PC-9 (cell line): Measurements from ENCODE around the gene METAP1. TPM values are rescaled to one million over a fixed set of nuclear protein-coding genes. Genes with fewer than 3 reads are reported as not detected.

Experiments used
- BruUV-seq: library from RNA; stranded (reverse); fragments of 400-500 nt; replicated peaks from 2 replicates; lab custom pipeline; 2021; lab: Mats Ljungman, UMichigan
- CTCF ChIA-PET: fragments of 300-600 bp; sonication (Branson Sonifier 250); formaldehyde crosslinking; loops from one replicate; lab custom pipeline; 2022; ENCODE audit warnings: antibody characterized with exemption; lab: Charles Lee
- POLR2A ChIA-PET: fragments of 300-600 bp; sonication (Branson Sonifier 250); formaldehyde crosslinking; loops from one replicate; lab custom pipeline; 2022; ENCODE audit warnings: antibody characterized with exemption; ENCODE audit not compliant: unreplicated experiment; lab: Charles Lee
- DNase-seq, 2 experiments: peaks; one replicate each; pipeline versions ENCODE4 v3.0.0 to v3.0.0-alpha.2; 2015 to 2022; ENCODE audit warnings: mixed read lengths in 1 of 2
- H2AFZ ChIP-seq: fragments of 200-600 bp; sonication (generic); 2 replicates; pipeline ENCODE4 v1.8.1; 2017; ENCODE audit warnings: antibody characterized with exemption
- H3F3A ChIP-seq: fragments of 200-600 bp; sonication (generic); 2 replicates; pipeline ENCODE4 v1.8.1; 2017; ENCODE audit warnings: antibody characterized with exemption, mild to moderate bottlenecking, low read depth; ENCODE audit not compliant: insufficient read depth
- H3K27ac ChIP-seq: fragments of 200-600 bp; sonication (generic); 2 replicates; pipeline ENCODE4 v1.6.1; 2016; ENCODE audit warnings: mixed run types
- H3K27me3 ChIP-seq: fragments of 200-600 bp; sonication (generic); 2 replicates; pipeline ENCODE4 v1.6.1; 2016; ENCODE audit warnings: low read depth, mixed run types; ENCODE audit not compliant: insufficient read depth
- H3K36me3 ChIP-seq: fragments of 200-600 bp; sonication (generic); 2 replicates; pipeline ENCODE4 v1.6.1; 2016; ENCODE audit warnings: low read depth, mixed run types
- H3K4me1 ChIP-seq: fragments of 200-600 bp; sonication (generic); replicated peaks from 2 replicates; pipeline ENCODE4 v1.6.1; 2016; ENCODE audit warnings: mixed run types; ENCODE audit not compliant: insufficient read depth
- H3K4me2 ChIP-seq: fragments of 200-600 bp; sonication (generic); 2 replicates; pipeline ENCODE4 v1.6.1; 2017; ENCODE audit warnings: mixed run types
- H3K4me3 ChIP-seq: fragments of 200-600 bp; sonication (generic); 2 replicates; pipeline ENCODE4 v1.6.1; 2016; ENCODE audit warnings: mixed run types
- H3K79me2 ChIP-seq: fragments of 200-600 bp; sonication (generic); 2 replicates; pipeline ENCODE4 v1.6.1; 2017; ENCODE audit warnings: low read depth, mixed run types
- H3K9me2 ChIP-seq: fragments of 200-600 bp; sonication (generic); 2 replicates; pipeline ENCODE4 v1.8.1; 2017; ENCODE audit warnings: mild to moderate bottlenecking; ENCODE audit not compliant: insufficient read depth
- H3K9me3 ChIP-seq: fragments of 200-600 bp; sonication (generic); 2 replicates; pipeline ENCODE4 v1.8.1; 2016; ENCODE audit warnings: low read depth; ENCODE audit not compliant: insufficient read depth
- H4K20me1 ChIP-seq: fragments of 200-600 bp; sonication (generic); 2 replicates; pipeline ENCODE4 v1.8.1; 2017; ENCODE audit not compliant: insufficient read depth
- CTCF ChIP-seq: fragments of 200-600 bp; sonication (generic); conservative IDR thresholded peaks from 2 replicates; pipeline ENCODE4 v1.6.1; 2017; ENCODE audit warnings: mixed run types, antibody characterized with exemption, mild to moderate bottlenecking, moderate library complexity
- EZH2 ChIP-seq: fragments of 200-600 bp; sonication (generic); IDR thresholded peaks from 2 replicates; pipeline ENCODE4 v1.8.0; 2017; ENCODE audit warnings: antibody characterized with exemption, low read depth
- intact Hi-C: fragments of 100-400 bp; cut with micrococcal nuclease; formaldehyde crosslinking; loops from one replicate; pipeline ENCODE4 v1.10.0; 2022; ENCODE audit not compliant: unreplicated experiment
- total RNA-seq: library from RNA; stranded (reverse); gene quantifications from 2 replicates; pipeline ENCODE4 v1.2.3, GENCODE V29; 2021

The METAP1 gene
- total RNA-seq, 1 experiment from 2014 or later, result 42.0 TPM

GRCh38 chr4:98997166-98997565 lies 1.6 kb downstream of the METAP1 start:
- peaks cover 28% of the 10 kb centered on the region for H3K4me1 ChIP-seq
- no peaks in the 10 kb centered on the region for H3K9me3 ChIP-seq
- 0 out of 2 replicates have a peak, but pooled peaks cover 7% of the 10 kb centered on the region for H3F3A ChIP-seq
- no peak overlapping the region for H2AFZ ChIP-seq
- ChIA-PET POLR2A (interaction anchor here (1.0 kb wide), 1 partner anchor 431 kb away, joined by 4 read pairs; no protein-coding TSS in a partner anchor), CTCF (no interaction called here)
- peak overlapping the region; percentile 64 for H3K4me3 ChIP-seq
- intact Hi-C loops, result loop anchor here (5.0 to 10.0 kb wide), 2 partner anchors 60 to 852 kb away; partner anchors contain the start of gene STPG2
- H3K4me2 ChIP-seq, result peak overlapping the region; percentile 91
- H3K9me2 ChIP-seq, result no peaks in the 10 kb centered on the region
- peaks cover 16% of the 10 kb centered on the region for H4K20me1 ChIP-seq
- TF ChIP-seq CTCF, result no peak
- TF ChIP-seq EZH2, result no peak
- H3K27me3 ChIP-seq, result no peaks in the 10 kb centered on the region
- no peak for DNase-seq
- BruUV-seq, result no TSS peak
- no peaks in the 10 kb centered on the region for H3K36me3 ChIP-seq
- no peak overlapping the region for H3K27ac ChIP-seq
- H3K79me2 ChIP-seq, result peaks cover 63% of the 10 kb centered on the region

GRCh38 chr4:98998551-98998950 lies 3.0 kb downstream of the METAP1 start:
- peaks cover 28% of the 10 kb centered on the region for H3K4me1 ChIP-seq
- CTCF ChIA-PET, result no interaction called here

GRCh38 chr4:99002279-99002678 lies 6.8 kb downstream of the METAP1 start:
- Histone ChIP-seq H3K4me3 (no peak overlapping the region), H3K79me2 (peaks cover 100% of the 10 kb centered on the region), H4K20me1 (peaks cover 13% of the 10 kb centered on the region), H3K27ac (no peak overlapping the region), H3K4me1 (peaks cover 13% of the 10 kb centered on the region), H3K9me2 (no peaks in the 10 kb centered on the region), H3K4me2 (no peak overlapping the region), H3F3A (no peaks in the 10 kb centered on the region), H3K27me3 (no peaks in the 10 kb centered on the region), H3K36me3 (peaks cover 1% of the 10 kb centered on the region; the same call in 1 of the 2 replicates), H3K9me3 (no peaks in the 10 kb centered on the region), H2AFZ (no peak overlapping the region)
- intact Hi-C loops, result no loop called here
- POLR2A ChIA-PET, result no interaction called here
- no TSS peak for BruUV-seq
- no peak for DNase-seq
- CTCF ChIA-PET, result no interaction called here
- TF ChIP-seq CTCF (no peak), EZH2 (no peak)

More at GRCh38 chr4:98998551-98998950, 3.0 kb downstream of the METAP1 start:
- Histone ChIP-seq H3K4me2 (no peak overlapping the region), H3F3A (0 out of 2 replicates have a peak, but pooled peaks cover 7% of the 10 kb centered on the region), H3K4me3 (no peak overlapping the region), H3K27me3 (no peaks in the 10 kb centered on the region), H3K27ac (no peak overlapping the region), H3K79me2 (peaks cover 76% of the 10 kb centered on the region), H3K9me2 (no peaks in the 10 kb centered on the region), H2AFZ (no peak overlapping the region), H3K36me3 (no peaks in the 10 kb centered on the region), H3K9me3 (no peaks in the 10 kb centered on the region), H4K20me1 (peaks cover 16% of the 10 kb centered on the region)
- no peak for TF ChIP-seq EZH2
- no peak for TF ChIP-seq CTCF
- intact Hi-C loops, result loop anchor here (5.0 to 10.0 kb wide), 2 partner anchors 59 to 854 kb away; partner anchors contain the start of gene STPG2
- no peak for DNase-seq
- POLR2A ChIA-PET, result no interaction called here
- BruUV-seq, result no TSS peak
